Raji (cell line): ENCODE measurements around the gene MTUS2.

ENCODE experiments used
- POLR2A ChIP-seq: IDR thresholded peaks from 2 replicates; pipeline ENCODE4 v1.6.1; 2011; ENCODE audit warnings: low read depth, low read length, control low read depth; ENCODE audit not compliant: insufficient read depth

Gene MTUS2

GRCh38 chr13:29501674-29502073 is 681.5 kb downstream of the MTUS2 start:
- TF ChIP-seq POLR2A, result no peak

- no peak for TF ChIP-seq POLR2A
These were observed 682.4 kb downstream of the MTUS2 start for GRCh38 chr13:29502391-29503008.

- TF ChIP-seq POLR2A, result no peak
These were observed 683.1 kb downstream of the MTUS2 start for GRCh38 chr13:29503041-29503837.

GRCh38 chr13:29504691-29505090 is 684.6 kb downstream of the MTUS2 start:
- TF ChIP-seq POLR2A, result no peak

GRCh38 chr13:29505511-29505910 is 685.4 kb downstream of the MTUS2 start:
- TF ChIP-seq POLR2A, result no peak

- TF ChIP-seq POLR2A, result no peak
These were observed 685.8 kb downstream of the MTUS2 start for GRCh38 chr13:29505950-29506349.

GRCh38 chr13:29507356-29507755 is 687.2 kb downstream of the MTUS2 start:
- no peak for TF ChIP-seq POLR2A

- no peak for TF ChIP-seq POLR2A
These were observed 688.2 kb downstream of the MTUS2 start for GRCh38 chr13:29508130-29508875.

GRCh38 chr13:29508876-29509252 is 688.7 kb downstream of the MTUS2 start:
- no peak for TF ChIP-seq POLR2A

- TF ChIP-seq POLR2A, result no peak
These were observed 690.0 kb downstream of the MTUS2 start for GRCh38 chr13:29509999-29510589.

- no peak for TF ChIP-seq POLR2A
These were observed 690.5 kb downstream of the MTUS2 start for GRCh38 chr13:29510651-29511084.

GRCh38 chr13:29511106-29511796 is 691.1 kb downstream of the MTUS2 start:
- no peak for TF ChIP-seq POLR2A

- no peak for TF ChIP-seq POLR2A
These were observed 691.8 kb downstream of the MTUS2 start for GRCh38 chr13:29511980-29512379.

GRCh38 chr13:29513002-29513980 is 693.2 kb downstream of the MTUS2 start:
- no peak for TF ChIP-seq POLR2A
